GM21447 (cell line): ENCODE data around the gene SLIT2.

Experiments
- ATAC-seq: cut with Tn5 transposase; IDR thresholded peaks from one replicate; pipeline ENCODE4 v1.9.1; 2021; ENCODE audit not compliant: unreplicated experiment

SLIT2 gene

GRCh38 chr4:20265726-20266125 lies 14.0 kb downstream of the SLIT2 start:
- no peak for ATAC-seq

- ATAC-seq, result no peak
Observed at GRCh38 chr4:20266215-20267082, 14.7 kb downstream of the SLIT2 start.

GRCh38 chr4:20268028-20268427 lies 16.3 kb downstream of the SLIT2 start:
- ATAC-seq, result no peak

- no peak for ATAC-seq
Observed at GRCh38 chr4:20269320-20269719, 17.6 kb downstream of the SLIT2 start.

GRCh38 chr4:20271950-20272349 lies 20.2 kb downstream of the SLIT2 start:
- ATAC-seq, result no peak

GRCh38 chr4:20272411-20272872 lies 20.7 kb downstream of the SLIT2 start:
- ATAC-seq, result no peak

- no peak for ATAC-seq
Observed at GRCh38 chr4:20273793-20274192, 22.1 kb downstream of the SLIT2 start.

GRCh38 chr4:20276848-20277247 lies 25.1 kb downstream of the SLIT2 start:
- ATAC-seq, result no peak

- no peak for ATAC-seq
Observed at GRCh38 chr4:20278195-20278594, 26.5 kb downstream of the SLIT2 start.

GRCh38 chr4:20279381-20279780 lies 27.7 kb downstream of the SLIT2 start:
- ATAC-seq, result no peak

- ATAC-seq, result no peak
Observed at GRCh38 chr4:20281453-20281852, 29.7 kb downstream of the SLIT2 start.

- no peak for ATAC-seq
Observed at GRCh38 chr4:20283039-20283438, 31.3 kb downstream of the SLIT2 start.

GRCh38 chr4:20284990-20285389 lies 33.3 kb downstream of the SLIT2 start:
- no peak for ATAC-seq

- ATAC-seq, result no peak
Observed at GRCh38 chr4:20287246-20287645, 35.5 kb downstream of the SLIT2 start.

- no peak for ATAC-seq
Observed at GRCh38 chr4:20288047-20288650, 36.4 kb downstream of the SLIT2 start.

- no peak for ATAC-seq
Observed at GRCh38 chr4:20288846-20289512, 37.3 kb downstream of the SLIT2 start.

GRCh38 chr4:20289782-20290181 lies 38.1 kb downstream of the SLIT2 start:
- no peak for ATAC-seq

- no peak for ATAC-seq
Observed at GRCh38 chr4:20292739-20293138, 41.0 kb downstream of the SLIT2 start.

GRCh38 chr4:20297261-20297660 lies 45.6 kb downstream of the SLIT2 start:
- ATAC-seq, result no peak

- no peak for ATAC-seq
Observed at GRCh38 chr4:20297783-20298182, 46.1 kb downstream of the SLIT2 start.

- no peak for ATAC-seq
Observed at GRCh38 chr4:20298455-20298854, 46.8 kb downstream of the SLIT2 start.

- no peak for ATAC-seq
Observed at GRCh38 chr4:20298986-20299385, 47.3 kb downstream of the SLIT2 start.
